GM19351 (cell line): ENCODE data around the gene SH3PXD2A.
"Not testable (repeated sequence)": the region's sequence is repeated elsewhere in the genome, so short reads cannot be mapped to it uniquely, and the experiment has no call there.

ENCODE experiments used
- ATAC-seq: cut with Tn5 transposase; IDR thresholded peaks from one replicate; pipeline ENCODE4 v1.9.1; 2021; ENCODE audit warnings: mild to moderate bottlenecking, moderate library complexity; ENCODE audit not compliant: unreplicated experiment

Gene SH3PXD2A

GRCh38 chr10:103671126-103671895 is 184.1 kb downstream of the SH3PXD2A start:
- no peak for ATAC-seq

GRCh38 chr10:103669944-103670343 is 185.4 kb downstream of the SH3PXD2A start:
- no peak for ATAC-seq

- no peak for ATAC-seq
Measured at GRCh38 chr10:103669243-103669929, 186.0 kb downstream of the SH3PXD2A start.

- no peak for ATAC-seq
Measured at GRCh38 chr10:103668351-103669242, 186.8 kb downstream of the SH3PXD2A start.

- no peak for ATAC-seq
Measured at GRCh38 chr10:103667356-103667755, 188.0 kb downstream of the SH3PXD2A start.

- no peak for ATAC-seq
Measured at GRCh38 chr10:103666762-103667150, 188.6 kb downstream of the SH3PXD2A start.

GRCh38 chr10:103666087-103666761 is 189.2 kb downstream of the SH3PXD2A start:
- no peak for ATAC-seq

GRCh38 chr10:103665162-103665889 is 190.1 kb downstream of the SH3PXD2A start:
- ATAC-seq = no peak

- no peak for ATAC-seq
Measured at GRCh38 chr10:103663802-103664201, 191.6 kb downstream of the SH3PXD2A start.

- no peak for ATAC-seq
Measured at GRCh38 chr10:103663236-103663635, 192.1 kb downstream of the SH3PXD2A start.

- ATAC-seq = not testable (repeated sequence)
Measured at GRCh38 chr10:103662704-103663103, 192.7 kb downstream of the SH3PXD2A start.

GRCh38 chr10:103661198-103661950 is 194.0 kb downstream of the SH3PXD2A start:
- ATAC-seq = peak; percentile 65

GRCh38 chr10:103660364-103661197 is 194.8 kb downstream of the SH3PXD2A start:
- ATAC-seq = peak; percentile 32

GRCh38 chr10:103659674-103660363 is 195.6 kb downstream of the SH3PXD2A start:
- peak; percentile 64 for ATAC-seq

GRCh38 chr10:103658049-103658577 is 197.3 kb downstream of the SH3PXD2A start:
- no peak for ATAC-seq

- no peak for ATAC-seq
Measured at GRCh38 chr10:103657061-103657591, 198.2 kb downstream of the SH3PXD2A start.

- no peak for ATAC-seq
Measured at GRCh38 chr10:103654925-103655324, 200.5 kb downstream of the SH3PXD2A start.
